GM23338 (cell line): ENCODE data around the gene ST6GALNAC1.

ENCODE experiments used
- CTCF ChIP-seq, 2 experiments: fragments of 200-600 bp in 1 of 2; sonication (generic) in 1 of 2; conservative IDR thresholded peaks; 2 replicates each; pipeline versions ENCODE4 v1.5.1 to v1.6.1; 2016 to 2017; ENCODE audit warnings: antibody characterized with exemption in 2 of 2, low read depth in 2 of 2, mild to moderate bottlenecking in 2 of 2, moderate library complexity in 1 of 2
- EZH2 ChIP-seq: fragments of 200-600 bp; sonication (generic); IDR thresholded peaks from one replicate; pipeline ENCODE4 v1.8.0; 2017; ENCODE audit warnings: antibody characterized with exemption, mild to moderate bottlenecking, low read depth; ENCODE audit not compliant: unreplicated experiment
- EZH2phosphoT487 ChIP-seq: fragments of 200-600 bp; sonication (generic); IDR thresholded peaks from one replicate; pipeline ENCODE4 v1.8.1; 2018; ENCODE audit warnings: antibody characterized with exemption; ENCODE audit not compliant: unreplicated experiment
- JUNB ChIP-seq: IDR thresholded peaks from one replicate; pipeline ENCODE4 v1.6.1; 2016; ENCODE audit warnings: antibody characterized with exemption; ENCODE audit not compliant: unreplicated experiment
- POLR2AphosphoS5 ChIP-seq: IDR thresholded peaks from 2 replicates; pipeline ENCODE4 v1.6.1; 2016; ENCODE audit warnings: antibody characterized with exemption, low read depth
- REST ChIP-seq: IDR thresholded peaks from one replicate; pipeline ENCODE4 v1.6.1; 2018; ENCODE audit warnings: antibody characterized with exemption; ENCODE audit not compliant: unreplicated experiment

- TF ChIP-seq CTCF (conservative IDR thresholded peaks at IDR 0.05; ENCODE audit: low read depth in 2 of 2) (no peak), EZH2 (no peak), REST (no peak), JUNB (no peak), POLR2AphosphoS5 (no peak), EZH2phosphoT487 (no peak)
These were observed 16.5 kb upstream of the ST6GALNAC1 start for GRCh38 chr17:76659928-76660655.
